NCI-H2081 (cell line): ENCODE measurements around the gene VWF.
A peak's percentile ranks its signal among the peaks of the same experiment; 100 is the strongest.

Experiments used
- DNase-seq, 2 experiments: peaks; one replicate each; lab custom pipeline; 2025; lab: John Stamatoyannopoulos, UW

Gene VWF

GRCh38 chr12:5947006-5947405 is 177.5 kb downstream of the VWF start:
- no peak for DNase-seq

GRCh38 chr12:5946388-5946787 is 178.1 kb downstream of the VWF start:
- DNase-seq, result no peak

GRCh38 chr12:5945071-5946008 is 179.1 kb downstream of the VWF start, which contains the start of gene ANO2:
ANO2 (minus strand) TSS chr12:5945259; CDS start chr12:5945217, 42 bp downstream.
- DNase-seq, result peak in 1 of 2 experiments; percentile 48

GRCh38 chr12:5944688-5945070 is 179.8 kb downstream of the VWF start:
- no peak for DNase-seq

GRCh38 chr12:5944053-5944452 is 180.4 kb downstream of the VWF start:
- DNase-seq, result no peak

- no peak for DNase-seq
Measured at GRCh38 chr12:5941907-5942306, 182.6 kb downstream of the VWF start.

GRCh38 chr12:5927732-5928516 is 196.5 kb downstream of the VWF start:
- DNase-seq, result no peak

GRCh38 chr12:5925646-5926045 is 198.8 kb downstream of the VWF start:
- DNase-seq, result no peak

GRCh38 chr12:5924342-5924741 is 200.1 kb downstream of the VWF start:
- no peak for DNase-seq

GRCh38 chr12:5923751-5924150 is 200.7 kb downstream of the VWF start:
- DNase-seq, result no peak

- no peak for DNase-seq
Measured at GRCh38 chr12:5923043-5923605, 201.3 kb downstream of the VWF start.

GRCh38 chr12:5921966-5922899 is 202.2 kb downstream of the VWF start:
- DNase-seq, result no peak

GRCh38 chr12:5921027-5921909 is 203.2 kb downstream of the VWF start:
- DNase-seq, result no peak

- DNase-seq, result no peak
Measured at GRCh38 chr12:5916785-5917290, 207.6 kb downstream of the VWF start.

GRCh38 chr12:5915511-5915910 is 209.0 kb downstream of the VWF start:
- DNase-seq, result no peak

- no peak for DNase-seq
Measured at GRCh38 chr12:5914387-5915149, 209.9 kb downstream of the VWF start.

- no peak for DNase-seq
Measured at GRCh38 chr12:5913387-5913786, 211.1 kb downstream of the VWF start.

- DNase-seq, result no peak
Measured at GRCh38 chr12:5912437-5913334, 211.8 kb downstream of the VWF start.
